ENCODE data around the gene ANXA9.

DNA sequence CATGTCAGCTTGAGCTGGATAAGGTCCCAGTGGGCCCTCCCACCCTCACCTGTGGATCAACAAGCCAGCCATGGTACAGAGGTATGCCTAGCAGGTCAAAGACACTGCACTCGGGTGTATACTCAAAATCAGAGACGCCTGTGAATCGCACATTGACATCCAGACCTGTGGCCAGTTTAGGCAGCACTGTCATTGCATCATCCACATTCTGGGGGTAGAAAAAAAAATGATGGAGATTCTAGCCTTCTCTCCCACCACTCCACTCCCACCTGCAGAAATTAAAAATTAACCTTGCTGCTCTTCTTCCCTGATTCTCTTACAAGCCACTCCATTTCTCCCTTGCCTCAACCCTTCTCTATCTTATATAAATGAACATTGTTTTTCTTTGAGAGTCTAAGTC is 18.3 kb downstream of the ANXA9 start:
- no peak for TF ChIP-seq CTCF (IDR thresholded peaks at IDR 0.05 in 8 of 11, conservative IDR thresholded peaks at IDR 0.05 in 3 of 11)
- no peak for TF ChIP-seq POLR2A (IDR thresholded peaks at IDR 0.05)

Data from spleen (tissue), 7 donors.